ENCODE results near the gene BCAS3.

DNA sequence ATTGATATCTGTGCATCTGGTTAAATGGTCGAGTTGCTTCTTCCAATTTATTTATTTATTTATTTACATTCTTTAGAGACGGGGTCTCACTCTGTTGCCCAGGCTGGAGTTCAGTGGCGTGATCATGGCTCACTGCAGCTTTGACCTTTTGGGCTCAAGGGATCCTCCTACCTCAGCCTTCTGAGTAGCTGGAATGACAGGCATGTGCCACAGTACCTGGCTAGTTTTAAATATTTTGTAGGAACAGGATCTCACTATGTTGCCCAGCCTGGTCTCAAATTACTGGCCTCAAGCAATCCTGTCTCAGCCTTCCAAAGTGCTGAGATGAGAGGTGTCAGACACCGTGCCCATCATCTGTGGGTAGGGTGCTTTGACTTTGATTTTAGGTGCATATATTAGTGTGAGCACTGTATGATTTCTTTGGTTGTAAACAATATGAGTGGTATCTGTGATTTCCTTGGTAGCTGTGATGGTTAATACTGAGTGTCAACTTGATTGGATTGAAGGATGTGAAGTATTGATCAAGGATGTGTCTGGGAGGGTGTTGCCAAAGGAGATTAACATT is 90.2 kb downstream of the BCAS3 start:
- TF ChIP-seq GATA2 (IDR thresholded peaks at IDR 0.05; ENCODE audit: low read depth, low read length) = no peak
- TF ChIP-seq GATA3 (IDR thresholded peaks at IDR 0.05; ENCODE audit: low read depth, low read length) = no peak

All from SH-SY5Y (cell line).